ENCODE results near the gene IFIH1. TPM values are rescaled to one million over a fixed set of nuclear protein-coding genes. Genes with fewer than 3 reads are reported as not detected.

Gene IFIH1
- total and polyA plus RNA-seq, 2 experiments from 2014 or later = 1.7 to 10.1 TPM

GRCh38 chr2:162305901-162306300 is 12.6 kb downstream of the IFIH1 start:
- WGBS (ENCODE audit: low lambda C conversion rate, missing lambda C conversion rate) = 72% methylated on average over 3 of the region's 3 CpGs
- no peak for TF ChIP-seq EZH2phosphoT487 (IDR thresholded peaks at IDR 0.05; ENCODE audit: low read depth, severe bottlenecking, unreplicated experiment)
- no peak for TF ChIP-seq CTCF (IDR thresholded peaks at IDR 0.05; ENCODE audit: poor library complexity)
- no peak for TF ChIP-seq EZH2 (IDR thresholded peaks at IDR 0.05; ENCODE audit: borderline replicate concordance)

GRCh38 chr2:162301877-162302276 is 16.6 kb downstream of the IFIH1 start:
- H3K79me2 ChIP-seq = no peaks in the 10 kb centered on the region
- no peak for DNase-seq (ENCODE audit: low spot score)
- H3K9me2 ChIP-seq (replicated peaks; ENCODE audit: insufficient read depth) = no peaks in the 10 kb centered on the region
- H3K27ac ChIP-seq = no peak overlapping the region
- no peaks in the 10 kb centered on the region for H3K9me3 ChIP-seq (ENCODE audit: low read depth)
- 71% methylated on average over 1 of the region's 1 CpG for WGBS (ENCODE audit: low lambda C conversion rate, missing lambda C conversion rate)
- H3K27me3 ChIP-seq = no peaks in the 10 kb centered on the region
- no peak overlapping the region for H2AFZ ChIP-seq
- TF ChIP-seq EZH2phosphoT487 (IDR thresholded peaks at IDR 0.05; ENCODE audit: low read depth, severe bottlenecking, unreplicated experiment) = no peak
- TF ChIP-seq EZH2 (IDR thresholded peaks at IDR 0.05; ENCODE audit: borderline replicate concordance) = no peak
- TF ChIP-seq CTCF (IDR thresholded peaks at IDR 0.05; ENCODE audit: poor library complexity) = no peak
- H3K4me3 ChIP-seq = no peak overlapping the region
- no peak overlapping the region for H3K4me2 ChIP-seq
- H3K36me3 ChIP-seq (replicated peaks; ENCODE audit: insufficient read depth, low read depth) = no peaks in the 10 kb centered on the region
- H3K4me1 ChIP-seq (ENCODE audit: insufficient read depth) = no peaks in the 10 kb centered on the region
- no peaks in the 10 kb centered on the region for H4K20me1 ChIP-seq (ENCODE audit: insufficient read depth, poor library complexity, severe bottlenecking)

More at GRCh38 chr2:162305901-162306300, 12.6 kb downstream of the IFIH1 start:
- Histone ChIP-seq H2AFZ (no peak overlapping the region), H3K27me3 (no peaks in the 10 kb centered on the region), H4K20me1 (ENCODE audit: insufficient read depth, poor library complexity, severe bottlenecking) (no peaks in the 10 kb centered on the region), H3K4me3 (no peak overlapping the region), H3K36me3 (replicated peaks; ENCODE audit: insufficient read depth, low read depth) (no peaks in the 10 kb centered on the region), H3K4me1 (ENCODE audit: insufficient read depth) (no peaks in the 10 kb centered on the region), H3K27ac (no peak overlapping the region), H3K79me2 (no peaks in the 10 kb centered on the region), H3K4me2 (no peak overlapping the region), H3K9me3 (ENCODE audit: low read depth) (no peaks in the 10 kb centered on the region), H3K9me2 (replicated peaks; ENCODE audit: insufficient read depth) (no peaks in the 10 kb centered on the region)
- no peak for DNase-seq (ENCODE audit: low spot score)

- no peaks in the 10 kb centered on the region for H3K4me1 ChIP-seq (ENCODE audit: insufficient read depth)
- no peak overlapping the region for H3K27ac ChIP-seq
- H3K4me3 ChIP-seq = no peak overlapping the region
- H3K4me2 ChIP-seq = peak overlapping the region; percentile 53
- peak; percentile 78 for DNase-seq (ENCODE audit: low spot score)
- no peaks in the 10 kb centered on the region for H3K27me3 ChIP-seq
- TF ChIP-seq CTCF (IDR thresholded peaks at IDR 0.05; ENCODE audit: poor library complexity) (peak; percentile 95), EZH2phosphoT487 (IDR thresholded peaks at IDR 0.05; ENCODE audit: low read depth, severe bottlenecking, unreplicated experiment) (no peak), EZH2 (IDR thresholded peaks at IDR 0.05; ENCODE audit: borderline replicate concordance) (no peak)
- H3K9me2 ChIP-seq (replicated peaks; ENCODE audit: insufficient read depth) = no peaks in the 10 kb centered on the region
- 14% methylated on average over 6 of the region's 6 CpGs for WGBS (ENCODE audit: low lambda C conversion rate, missing lambda C conversion rate)
- H2AFZ ChIP-seq = no peak overlapping the region
- no peaks in the 10 kb centered on the region for H3K79me2 ChIP-seq
- no peaks in the 10 kb centered on the region for H3K9me3 ChIP-seq (ENCODE audit: low read depth)
- H4K20me1 ChIP-seq (ENCODE audit: insufficient read depth, poor library complexity, severe bottlenecking) = no peaks in the 10 kb centered on the region
- H3K36me3 ChIP-seq (replicated peaks; ENCODE audit: insufficient read depth, low read depth) = no peaks in the 10 kb centered on the region
Observed at GRCh38 chr2:162301151-162301804, 17.2 kb downstream of the IFIH1 start.

Data from hepatocyte (in vitro differentiated cells).